Muscle of leg (tissue), 11 donors: Measurements from ENCODE around the gene LAMP2. TPM values are rescaled to one million over a fixed set of nuclear protein-coding genes. Genes with fewer than 3 reads are reported as not detected.
"Not testable (repeated sequence)": the region's sequence is repeated elsewhere in the genome, so short reads cannot be mapped to it uniquely, and the experiment has no call there.

Experiments
- DNase-seq: peaks from one replicate; pipeline ENCODE4 v3.0.0; 2013
- H3K27ac ChIP-seq: one replicate; pipeline ENCODE4 v1.5.1; 2013; ENCODE audit warnings: mild to moderate bottlenecking, low read length, control low read depth
- H3K27me3 ChIP-seq: one replicate; pipeline ENCODE4 v1.6.1; 2013; ENCODE audit warnings: low read length; ENCODE audit not compliant: control insufficient read depth, insufficient read depth
- H3K36me3 ChIP-seq: one replicate; pipeline ENCODE4 v1.6.1; 2013; ENCODE audit warnings: low read length; ENCODE audit not compliant: control insufficient read depth, insufficient read depth
- H3K4me1 ChIP-seq: one replicate; pipeline ENCODE4 v1.6.1; 2013; ENCODE audit warnings: low read length; ENCODE audit not compliant: control insufficient read depth, insufficient read depth
- H3K4me3 ChIP-seq: one replicate; pipeline ENCODE4 v1.5.1; 2013; ENCODE audit warnings: low read length, control low read depth
- H3K9me3 ChIP-seq: replicated peaks from 2 replicates; pipeline ENCODE4 v1.6.1; 2013; ENCODE audit warnings: low read depth, low read length; ENCODE audit not compliant: control insufficient read depth
- WGBS: methylation state at CpG from one replicate; pipeline ENCODE4 v1.1.5; 2013; ENCODE audit warnings: missing lambda C conversion rate; ENCODE audit not compliant: insufficient coverage; 5-methylcytosine and 5-hydroxymethylcytosine counted together
- polyA plus RNA-seq, 8 donors: library from polyadenylated mRNA; unstranded; fragments of 120-200 nt; gene quantifications; one replicate each; pipeline versions ENCODE4 v1.2.1 to v1.2.3, GENCODE V29; 2013; ENCODE audit warnings: inconsistent platforms in 1 of 8, low replicate concordance in 1 of 8; ENCODE audit not compliant: insufficient read length in 8 of 8, insufficient read depth in 1 of 8
- total RNA-seq: library from RNA; stranded (reverse); fragments of 120-200 nt; gene quantifications from one replicate; pipeline ENCODE4 v1.2.4, GENCODE V29; 2013

LAMP2 gene
- total and polyA plus RNA-seq, 9 donors, result 99.5 to 140 (median 120) TPM

GRCh38 chrX:120486786-120487185 lies 17.7 kb upstream of the LAMP2 start:
- Histone ChIP-seq H3K27me3 (no peaks in the 10 kb centered on the region), H3K4me1 (peaks cover 2% of the 10 kb centered on the region), H3K36me3 (no peaks in the 10 kb centered on the region), H3K4me3 (no peak overlapping the region), H3K27ac (no peak overlapping the region), H3K9me3 (no peaks in the 10 kb centered on the region)
- no peak for DNase-seq
- WGBS, result 77% methylated on average over 6 of the region's 9 CpGs

GRCh38 chrX:120485638-120486520 lies 16.8 kb upstream of the LAMP2 start:
- 29% methylated on average over 25 of the region's 39 CpGs for WGBS
- peak overlapping the region; percentile 46 for H3K4me3 ChIP-seq
- H3K4me1 ChIP-seq, result peaks cover 2% of the 10 kb centered on the region
- DNase-seq, result peak; percentile 87
- H3K27me3 ChIP-seq, result no peaks in the 10 kb centered on the region
- H3K36me3 ChIP-seq, result no peaks in the 10 kb centered on the region
- no peaks in the 10 kb centered on the region for H3K9me3 ChIP-seq
- H3K27ac ChIP-seq, result peak overlapping the region; percentile 93

- peak overlapping the region; percentile 93 for H3K27ac ChIP-seq
- H3K4me3 ChIP-seq, result peak overlapping the region; percentile 46
- H3K9me3 ChIP-seq, result no peaks in the 10 kb centered on the region
- whole genome bisulfite sequencing, result 76% methylated on average over 3 of the region's 3 CpGs
- peaks cover 2% of the 10 kb centered on the region for H3K4me1 ChIP-seq
- no peak for DNase-seq
- H3K36me3 ChIP-seq, result no peaks in the 10 kb centered on the region
- no peaks in the 10 kb centered on the region for H3K27me3 ChIP-seq
Measured at GRCh38 chrX:120485315-120485637, 16.2 kb upstream of the LAMP2 start.

GRCh38 chrX:120477453-120477852 lies 8.4 kb upstream of the LAMP2 start:
- no peaks in the 10 kb centered on the region for H3K36me3 ChIP-seq
- no peak for DNase-seq
- peaks cover 3% of the 10 kb centered on the region for H3K27me3 ChIP-seq
- no peaks in the 10 kb centered on the region for H3K4me1 ChIP-seq
- 72% methylated on average over 3 of the region's 3 CpGs for WGBS
- H3K27ac ChIP-seq, result no peak overlapping the region
- H3K9me3 ChIP-seq, result no peaks in the 10 kb centered on the region
- no peak overlapping the region for H3K4me3 ChIP-seq

- Histone ChIP-seq H3K36me3 (no peaks in the 10 kb centered on the region), H3K27me3 (peaks cover 6% of the 10 kb centered on the region), H3K9me3 (no peaks in the 10 kb centered on the region), H3K27ac (no peak overlapping the region), H3K4me1 (no peaks in the 10 kb centered on the region), H3K4me3 (no peak overlapping the region)
- WGBS, result 91% methylated on average over 1 of the region's 2 CpGs
- DNase-seq, result no peak
Measured at GRCh38 chrX:120476714-120477113, 7.6 kb upstream of the LAMP2 start.

- not testable (repeated sequence) for H3K4me3 ChIP-seq, H3K4me1 ChIP-seq, H3K9me3 ChIP-seq, DNase-seq, H3K27ac ChIP-seq, H3K36me3 ChIP-seq, H3K27me3 ChIP-seq
- WGBS, result no CpG with 5 or more reads among the region's 1 CpG
Measured at GRCh38 chrX:120475447-120475846, 6.4 kb upstream of the LAMP2 start.

- Histone ChIP-seq H3K4me3 (no peak overlapping the region), H3K36me3 (no peaks in the 10 kb centered on the region), H3K27ac (no peak overlapping the region), H3K4me1 (no peaks in the 10 kb centered on the region), H3K27me3 (peaks cover 6% of the 10 kb centered on the region), H3K9me3 (no peaks in the 10 kb centered on the region)
- DNase-seq, result no peak
- WGBS, result 63% methylated on average over 1 of the region's 3 CpGs
Measured at GRCh38 chrX:120474085-120474484, 5.0 kb upstream of the LAMP2 start.

- H3K9me3 ChIP-seq, H3K36me3 ChIP-seq, DNase-seq, H3K4me3 ChIP-seq, H3K4me1 ChIP-seq, H3K27me3 ChIP-seq, H3K27ac ChIP-seq: not testable (repeated sequence)
- WGBS, result no CpG with 5 or more reads among the region's 5 CpGs
Measured at GRCh38 chrX:120469657-120470056, 561 bp upstream of the LAMP2 start.

- H3K9me3 ChIP-seq, result no peaks in the 10 kb centered on the region
- no peaks in the 10 kb centered on the region for H3K36me3 ChIP-seq
- 25% methylated on average over 2 of the region's 2 CpGs for WGBS
- H3K4me3 ChIP-seq, result peak overlapping the region; percentile 73
- peaks cover 4% of the 10 kb centered on the region for H3K27me3 ChIP-seq
- no peak for DNase-seq
- H3K27ac ChIP-seq, result peak overlapping the region; percentile 97
- peaks cover 4% of the 10 kb centered on the region for H3K4me1 ChIP-seq
Measured at GRCh38 chrX:120468479-120468824, 644 bp downstream of the LAMP2 start.

- Histone ChIP-seq H3K9me3 (no peaks in the 10 kb centered on the region), H3K27me3 (peaks cover 4% of the 10 kb centered on the region), H3K4me3 (peak overlapping the region; percentile 73), H3K27ac (peak overlapping the region; percentile 97), H3K4me1 (peaks cover 4% of the 10 kb centered on the region), H3K36me3 (no peaks in the 10 kb centered on the region)
- DNase-seq, result no peak
- 40% methylated on average over 2 of the region's 4 CpGs for WGBS
Measured at GRCh38 chrX:120468071-120468470, 1.0 kb downstream of the LAMP2 start.

- WGBS, result no CpG with 5 or more reads among the region's 4 CpGs
- Histone ChIP-seq H3K27ac (no peak overlapping the region), H3K4me1 (peaks cover 4% of the 10 kb centered on the region)
Measured at GRCh38 chrX:120464411-120464810, 4.7 kb downstream of the LAMP2 start.

More at GRCh38 chrX:120464411-120464810, 4.7 kb downstream of the LAMP2 start:
- no peaks in the 10 kb centered on the region for H3K9me3 ChIP-seq
- H3K36me3 ChIP-seq, result no peaks in the 10 kb centered on the region
- H3K4me3 ChIP-seq, result no peak overlapping the region
- DNase-seq, result no peak
- H3K27me3 ChIP-seq, result peaks cover 3% of the 10 kb centered on the region
